NCI-H2107 treated with DMSO at 0.1 percent for 48 hours (cell line): ENCODE data around the gene GSS.

Experiments
- DNase-seq: peaks from one replicate; lab custom pipeline; 2025; ENCODE audit not compliant: unreplicated experiment; lab: John Stamatoyannopoulos, UW

Gene GSS

GRCh38 chr20:34979366-34980153 is 24.0 kb upstream of the GSS start:
- no peak for DNase-seq

GRCh38 chr20:34978092-34978744 is 22.6 kb upstream of the GSS start:
- no peak for DNase-seq

- no peak for DNase-seq
These were observed 21.9 kb upstream of the GSS start for GRCh38 chr20:34977365-34978091.

GRCh38 chr20:34976286-34976685 is 20.7 kb upstream of the GSS start:
- no peak for DNase-seq

GRCh38 chr20:34974246-34974645 is 18.6 kb upstream of the GSS start:
- DNase-seq = no peak

GRCh38 chr20:34971561-34972235 is 16.1 kb upstream of the GSS start:
- no peak for DNase-seq

- DNase-seq = no peak
These were observed 15.4 kb upstream of the GSS start for GRCh38 chr20:34970846-34971560.

- no peak for DNase-seq
These were observed 14.7 kb upstream of the GSS start for GRCh38 chr20:34970193-34970840.

- DNase-seq = no peak
These were observed 12.6 kb upstream of the GSS start for GRCh38 chr20:34968042-34968775.

GRCh38 chr20:34967421-34967820 is 11.8 kb upstream of the GSS start:
- no peak for DNase-seq

- DNase-seq = no peak
These were observed 9.4 kb upstream of the GSS start for GRCh38 chr20:34965051-34965450.

GRCh38 chr20:34964486-34964885 is 8.9 kb upstream of the GSS start:
- DNase-seq = no peak

- DNase-seq = no peak
These were observed 1.3 kb upstream of the GSS start for GRCh38 chr20:34956751-34957472.

- no peak for DNase-seq
These were observed 444 bp upstream of the GSS start for GRCh38 chr20:34956041-34956458.

- no peak for DNase-seq
These were observed 739 bp downstream of the GSS start for GRCh38 chr20:34954904-34955230.

- DNase-seq = no peak
These were observed 1.6 kb downstream of the GSS start for GRCh38 chr20:34953960-34954359.

GRCh38 chr20:34952671-34953070 is 2.9 kb downstream of the GSS start:
- no peak for DNase-seq

- DNase-seq = no peak
These were observed 4.0 kb downstream of the GSS start for GRCh38 chr20:34951652-34952051.

- DNase-seq = no peak
These were observed 4.4 kb downstream of the GSS start for GRCh38 chr20:34951252-34951651.
